Measurements from ENCODE around the gene KISS1R. TPM values are rescaled to one million over a fixed set of nuclear protein-coding genes. Genes with fewer than 3 reads are reported as not detected.

KISS1R gene
- total and polyA plus RNA-seq, 8 donors: 0.11 to 0.23 (median 0.15) TPM; not detected in 5

- Histone ChIP-seq H3K4me3 (no peak overlapping the region), H3K27ac (peak overlapping the region in 1 of 2 donors; percentile 78), H3K9me3 (no peaks in the 10 kb centered on the region), H3K36me3 (peaks cover 0 to 63% of the 10 kb centered on the region in 2 donors), H3K4me1 (peaks cover 0 to 25% of the 10 kb centered on the region in 2 donors), H3K27me3 (no peaks in the 10 kb centered on the region)
- TF ChIP-seq CTCF (IDR thresholded peaks at IDR 0.05): no peak
- ATAC-seq (no peak), DNase-seq (no peak)
- intact Hi-C loops (cut with DNase I): no loop called here
Measured at GRCh38 chr19:870314-870713, 46.8 kb upstream of the KISS1R start.

DNA sequence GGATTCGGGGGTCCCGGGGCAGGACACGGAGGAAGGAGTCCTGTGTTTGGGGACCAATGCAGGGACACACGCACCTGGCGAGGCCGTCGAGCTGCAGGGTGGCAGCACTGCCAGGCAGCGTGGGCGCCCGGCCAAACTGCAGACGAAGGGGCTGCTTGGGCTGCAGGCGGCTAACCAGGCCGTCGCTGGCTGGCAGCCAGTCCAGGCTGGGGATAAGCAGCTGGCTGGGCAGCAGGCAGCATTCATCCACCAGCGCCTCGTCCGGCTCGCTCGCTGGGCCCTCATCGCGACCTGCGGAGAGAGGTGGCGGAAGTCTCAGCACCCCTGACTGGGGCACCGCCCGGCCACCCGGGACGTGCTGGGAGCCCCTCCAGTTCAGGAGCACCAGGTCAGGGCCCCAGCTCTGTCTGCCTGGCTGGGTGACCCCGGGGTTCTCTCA lies 46.2 kb upstream of the KISS1R start:
- no peak for TF ChIP-seq CTCF (IDR thresholded peaks at IDR 0.05)
- Histone ChIP-seq H3K4me1 (peaks cover 0 to 25% of the 10 kb centered on the region in 2 donors), H3K27me3 (no peaks in the 10 kb centered on the region), H3K36me3 (peaks cover 0 to 69% of the 10 kb centered on the region in 2 donors), H3K9me3 (no peaks in the 10 kb centered on the region), H3K4me3 (no peak overlapping the region), H3K27ac (peak overlapping the region in 1 of 2 donors; percentile 3)
- intact Hi-C loops (cut with DNase I): no loop called here
- ATAC-seq (no peak), DNase-seq (peak in 2 of 4 donors; percentile 67 to 82)

DNA sequence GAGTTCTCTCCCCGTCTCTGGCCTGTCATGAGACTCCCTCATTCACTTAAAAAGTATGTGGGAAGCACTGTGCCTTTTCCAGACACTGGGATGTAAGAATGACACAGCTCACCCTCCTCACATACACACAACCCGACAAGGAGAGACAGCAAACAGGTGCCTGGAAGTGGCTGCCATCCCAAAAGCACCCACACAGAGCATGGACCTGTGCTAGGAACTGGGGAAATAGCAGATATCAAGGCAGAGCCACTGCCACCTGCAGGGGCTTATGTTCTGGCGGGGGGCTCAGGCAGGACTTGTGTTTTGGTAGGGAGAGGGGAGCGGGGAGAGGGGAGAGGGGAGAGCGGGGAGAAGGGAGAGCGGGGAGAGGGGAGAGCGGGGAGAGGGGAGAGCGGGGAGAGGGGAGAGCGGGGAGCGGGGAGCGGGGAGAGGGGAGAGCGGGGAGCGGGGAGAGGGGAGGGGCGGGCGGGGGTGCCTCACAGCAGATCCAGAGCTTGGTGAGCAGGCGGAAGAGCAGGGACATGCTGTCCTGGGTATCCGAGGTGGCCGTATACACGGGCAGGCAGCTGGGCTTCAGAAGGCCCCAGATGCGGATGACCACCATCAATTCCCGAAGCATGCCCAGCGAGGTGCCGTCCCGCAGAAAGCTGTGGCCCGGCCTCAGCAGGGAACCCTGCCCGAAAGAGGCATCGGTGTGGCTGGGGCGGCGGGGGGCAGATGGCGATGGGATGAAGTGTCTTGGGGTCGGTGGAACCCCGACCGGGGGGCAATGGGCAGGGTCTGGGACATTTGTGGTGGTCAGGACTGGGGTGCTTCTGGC lies 45.5 kb upstream of the KISS1R start:
- TF ChIP-seq CTCF (IDR thresholded peaks at IDR 0.05): no peak
- intact Hi-C loops (cut with DNase I): no loop called here
- Histone ChIP-seq H3K27me3 (no peaks in the 10 kb centered on the region), H3K9me3 (no peaks in the 10 kb centered on the region), H3K4me3 (no peak overlapping the region), H3K4me1 (peaks cover 0 to 25% of the 10 kb centered on the region in 2 donors), H3K36me3 (peaks cover 0 to 76% of the 10 kb centered on the region in 2 donors), H3K27ac (peak overlapping the region; percentile 3 to 61)
- ATAC-seq (no peak), DNase-seq (no peak)

- DNase-seq (peak in 1 of 4 donors; percentile 90), ATAC-seq (peak; percentile 51)
- Histone ChIP-seq H3K4me3 (peak overlapping the region in 1 of 2 donors; percentile 18), H3K9me3 (no peaks in the 10 kb centered on the region), H3K36me3 (peaks cover 0 to 81% of the 10 kb centered on the region in 2 donors), H3K4me1 (peaks cover 0 to 25% of the 10 kb centered on the region in 2 donors), H3K27me3 (no peaks in the 10 kb centered on the region), H3K27ac (peak overlapping the region in 1 of 2 donors; percentile 61)
- intact Hi-C loops (cut with DNase I): no loop called here
- TF ChIP-seq CTCF (IDR thresholded peaks at IDR 0.05): no peak
Measured at GRCh38 chr19:872266-872951, 44.7 kb upstream of the KISS1R start.

DNA sequence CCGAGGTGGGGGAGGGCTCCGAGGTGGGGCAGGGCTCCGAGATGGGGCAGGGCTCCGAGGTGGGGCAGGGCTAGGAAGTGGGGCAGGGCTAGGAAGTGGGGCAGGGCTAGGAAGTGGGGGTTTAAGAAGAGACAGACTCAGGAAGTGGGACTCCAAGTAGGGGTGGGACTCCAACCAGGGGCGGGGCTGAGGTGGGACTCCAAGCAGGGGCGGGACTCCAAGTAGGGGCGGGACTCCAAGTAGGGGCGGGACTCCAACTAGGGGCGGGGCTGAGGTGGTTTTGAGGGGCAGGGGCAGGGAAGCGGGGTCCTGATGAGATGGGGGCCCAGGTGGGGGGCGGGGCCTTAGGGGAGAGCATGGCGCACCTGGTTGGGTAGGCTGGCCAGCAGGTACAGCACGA lies 44.0 kb upstream of the KISS1R start:
- intact Hi-C loops (cut with DNase I): no loop called here
- Histone ChIP-seq H3K27me3 (no peaks in the 10 kb centered on the region), H3K4me3 (no peak overlapping the region), H3K4me1 (peaks cover 0 to 25% of the 10 kb centered on the region in 2 donors), H3K27ac (no peak overlapping the region), H3K9me3 (no peaks in the 10 kb centered on the region), H3K36me3 (peaks cover 0 to 75% of the 10 kb centered on the region in 2 donors)
- TF ChIP-seq CTCF (IDR thresholded peaks at IDR 0.05): no peak
- peak; percentile 4 for ATAC-seq
- peak in 1 of 4 donors; percentile 82 for DNase-seq

All from left lung (tissue), 10 donors.